ENCODE results near the gene PLCL2. TPM values are rescaled to one million over a fixed set of nuclear protein-coding genes. Genes with fewer than 3 reads are reported as not detected.

PLCL2 gene
- total and polyA plus RNA-seq, 2 donors (not counting 3 experiments of a cell fraction or from before 2014, with no cell fraction given), result 2.3 to 10.7 TPM

- DNase-seq (ENCODE audit: low read depth, low spot score), result no peak
- Histone ChIP-seq H3K4me1 (ENCODE audit: control insufficient read depth, extremely low read depth, insufficient read depth, low read length) (no peaks in the 10 kb centered on the region), H3K27me3 (ENCODE audit: control insufficient read depth in 2 of 2, insufficient read depth in 2 of 2, low read length in 2 of 2) (no peaks in the 10 kb centered on the region), H2AFZ (ENCODE audit: low read depth, low read length) (no peak overlapping the region), H3K4me2 (ENCODE audit: insufficient read depth, low read length) (no peak overlapping the region), H3K9ac (replicated peaks; ENCODE audit: extremely low read depth, insufficient read depth, low read length) (no peak overlapping the region), H3K9me3 (replicated peaks; ENCODE audit: control insufficient read depth, insufficient read depth, low read length) (no peaks in the 10 kb centered on the region), H4K20me1 (replicated peaks; ENCODE audit: control insufficient read depth, extremely low read depth, insufficient read depth, low read length) (no peaks in the 10 kb centered on the region), H3K36me3 (ENCODE audit: control insufficient read depth in 2 of 2, extremely low read depth in 1 of 2, insufficient read depth in 2 of 2, low read length in 2 of 2) (no peaks in the 10 kb centered on the region), H3K27ac (ENCODE audit: insufficient read depth, low read depth, low read length) (no peak overlapping the region), H3K79me2 (ENCODE audit: control insufficient read depth, insufficient read depth, low read length) (no peaks in the 10 kb centered on the region), H3K4me3 (replicated peaks in 1 of 3; ENCODE audit: insufficient read depth in 1 of 3, low read depth in 1 of 3, low read length in 3 of 3) (no peak overlapping the region), H3K9me1 (replicated peaks; ENCODE audit: control insufficient read depth, extremely low read depth, insufficient read depth, low read length) (no peaks in the 10 kb centered on the region)
- BruUV-seq (replicated peaks), result no TSS peak
- ChIA-PET CTCF (interaction anchor here (1.5 kb wide), 1 partner anchor 223 kb away, joined by 3 read pairs; no protein-coding TSS in a partner anchor), POLR2A (no interaction called here)
- dilution Hi-C loops (cut with MboI; ENCODE audit: extremely low pct_ligation_motif_present, low sequenced_read_pairs) (no loop called here), intact Hi-C loops (cut with micrococcal nuclease) (no loop called here)
- TF ChIP-seq MAX (IDR thresholded peaks at IDR 0.05; ENCODE audit: insufficient read depth, insufficient read length) (no peak), CTCF (IDR thresholded peaks at IDR 0.05; ENCODE audit: extremely low read depth in 1 of 2, insufficient read depth in 1 of 2, low read depth in 1 of 2, low read length in 2 of 2) (no peak), GATA2 (IDR thresholded peaks at IDR 0.05; ENCODE audit: insufficient read depth, insufficient read length, low read depth, low read length) (no peak), FOS (IDR thresholded peaks at IDR 0.05; ENCODE audit: borderline replicate concordance, insufficient read depth, low read length) (no peak), EZH2 (IDR thresholded peaks at IDR 0.05; ENCODE audit: borderline replicate concordance, low read depth, low read length, severe bottlenecking) (no peak), POLR2A (IDR thresholded peaks at IDR 0.05; ENCODE audit: low read depth, low read length) (no peak), JUN (IDR thresholded peaks at IDR 0.05; ENCODE audit: borderline replicate concordance, insufficient read depth, insufficient read length, low read depth) (no peak), MYC (IDR thresholded peaks at IDR 0.05; ENCODE audit: low read depth, low read length) (no peak), POLR2AphosphoS5 (IDR thresholded peaks at IDR 0.05; ENCODE audit: insufficient read depth, low read depth, low read length) (no peak)
- FAIRE-seq, result no peak
Observed at GRCh38 chr3:17046623-17047022, 161.9 kb downstream of the PLCL2 start.
